Measurements from ENCODE around the gene CYP1A2. TPM values are rescaled to one million over a fixed set of nuclear protein-coding genes. Genes with fewer than 3 reads are reported as not detected.

CYP1A2 gene
- total RNA-seq, 2 experiments from 2014 or later: not detected

DNA sequence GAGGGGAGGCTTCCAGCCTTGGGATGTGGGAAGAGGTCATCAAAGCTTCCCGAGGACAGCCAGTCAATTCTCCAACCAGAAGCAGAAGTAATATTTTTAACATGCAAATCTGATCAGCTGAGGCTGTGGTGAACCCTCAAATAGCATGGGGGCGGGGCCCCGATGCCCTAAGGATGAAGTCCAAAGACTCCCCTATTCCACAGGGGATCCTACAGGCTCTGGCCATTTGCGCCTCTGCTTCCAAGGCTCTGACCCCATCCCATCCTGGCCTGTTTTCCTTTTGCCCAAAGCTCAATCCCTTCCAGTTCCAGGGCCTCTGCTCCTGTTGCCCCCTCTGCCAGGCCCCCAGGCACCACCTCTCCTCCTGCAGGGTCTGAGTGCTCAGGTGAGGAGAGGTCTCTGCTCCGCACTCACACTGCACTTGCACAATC, 26.5 kb downstream of the CYP1A2 start:
- Histone ChIP-seq H3K9me3 (ENCODE audit: control insufficient read depth in 1 of 2, insufficient read depth in 1 of 2, low read length in 2 of 2) (no peaks in the 10 kb centered on the region), H3K4me3 (ENCODE audit: low read length) (no peak overlapping the region), H3K27me3 (ENCODE audit: control insufficient read depth in 1 of 2, insufficient read depth in 2 of 2, low read length in 2 of 2) (no peaks in the 10 kb centered on the region), H3K36me3 (ENCODE audit: insufficient read depth, low read length) (no peaks in the 10 kb centered on the region), H3K4me1 (ENCODE audit: insufficient read depth, low read length) (peaks cover 88% of the 10 kb centered on the region), H3K27ac (ENCODE audit: low read depth in 1 of 2, low read length in 2 of 2) (no peak overlapping the region)
- Mint-ChIP-seq H3K4me1 (ENCODE audit: low read depth) (peaks cover 80% of the 10 kb centered on the region), H3K36me3 (ENCODE audit: low read depth) (no peaks in the 10 kb centered on the region), H3K9me3 (no peaks in the 10 kb centered on the region), H3K27me3 (no peaks in the 10 kb centered on the region), H3K4me3 (peak overlapping the region; percentile 25), H3K27ac (peak overlapping the region; percentile 94)
- no peak for TF ChIP-seq CTCF (IDR thresholded peaks at IDR 0.05)
- intact Hi-C loops (cut with DNase I, micrococcal nuclease): no loop called here
- CTCF ChIA-PET: interaction anchor here (2.5 to 9.3 kb wide), 2 partner anchors 19 to 68 kb away, joined by 6 to 353 read pairs; partner anchors contain the start of gene ULK3
- POLR2A ChIA-PET: interaction anchor here (22.7 kb wide), 1 partner anchor 20 kb away, joined by 925 read pairs; the partner anchor contains the start of gene CSK
- no peak for DNase-seq
- no peak for ATAC-seq (ENCODE audit: poor library complexity)

DNA sequence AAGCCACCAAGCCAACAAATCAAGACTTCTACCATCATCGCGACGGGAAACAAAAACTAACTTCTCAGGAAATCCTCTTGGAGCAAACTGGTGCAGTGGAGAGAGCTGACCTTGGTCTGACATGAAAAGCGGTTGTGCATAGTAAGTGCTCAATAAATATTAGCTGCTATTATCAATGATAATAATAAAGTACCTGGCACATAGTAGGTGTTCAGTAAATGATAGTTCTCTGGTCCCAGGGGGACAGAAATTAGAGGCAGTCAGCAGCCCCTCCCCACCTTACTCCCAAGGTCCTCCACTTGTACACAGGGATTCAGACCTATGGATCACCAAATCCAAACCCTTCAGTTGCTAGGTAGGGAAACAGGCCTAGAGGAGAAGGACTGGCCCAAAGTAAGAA, 27.2 kb downstream of the CYP1A2 start:
- H3K9me3 Mint-ChIP-seq: no peaks in the 10 kb centered on the region
- CTCF ChIA-PET: interaction anchor here (2.5 to 9.3 kb wide), 3 partner anchors 12 to 67 kb away, joined by 6 to 353 read pairs (median 64); partner anchors contain the start of gene ULK3
- no peaks in the 10 kb centered on the region for H3K27me3 Mint-ChIP-seq
- Histone ChIP-seq H3K9me3 (ENCODE audit: control insufficient read depth in 1 of 2, insufficient read depth in 1 of 2, low read length in 2 of 2) (no peaks in the 10 kb centered on the region), H3K27me3 (ENCODE audit: control insufficient read depth in 1 of 2, insufficient read depth in 2 of 2, low read length in 2 of 2) (no peaks in the 10 kb centered on the region), H3K27ac (ENCODE audit: low read depth in 1 of 2, low read length in 2 of 2) (peak overlapping the region in 1 of 2 donors; percentile 93), H3K4me3 (ENCODE audit: low read length) (no peak overlapping the region), H3K36me3 (ENCODE audit: insufficient read depth, low read length) (no peaks in the 10 kb centered on the region), H3K4me1 (ENCODE audit: insufficient read depth, low read length) (peaks cover 93% of the 10 kb centered on the region)
- intact Hi-C loops (cut with DNase I, micrococcal nuclease): no loop called here
- TF ChIP-seq CTCF (IDR thresholded peaks at IDR 0.05): no peak
- DNase-seq (no peak), ATAC-seq (ENCODE audit: poor library complexity) (no peak)
- no peak overlapping the region for H3K4me3 Mint-ChIP-seq
- no peaks in the 10 kb centered on the region for H3K36me3 Mint-ChIP-seq (ENCODE audit: low read depth)
- POLR2A ChIA-PET: interaction anchor here (22.7 kb wide), 1 partner anchor 20 kb away, joined by 925 read pairs; the partner anchor contains the start of gene CSK
- peaks cover 86% of the 10 kb centered on the region for H3K4me1 Mint-ChIP-seq (ENCODE audit: low read depth)
- peak overlapping the region; percentile 94 for H3K27ac Mint-ChIP-seq

DNA sequence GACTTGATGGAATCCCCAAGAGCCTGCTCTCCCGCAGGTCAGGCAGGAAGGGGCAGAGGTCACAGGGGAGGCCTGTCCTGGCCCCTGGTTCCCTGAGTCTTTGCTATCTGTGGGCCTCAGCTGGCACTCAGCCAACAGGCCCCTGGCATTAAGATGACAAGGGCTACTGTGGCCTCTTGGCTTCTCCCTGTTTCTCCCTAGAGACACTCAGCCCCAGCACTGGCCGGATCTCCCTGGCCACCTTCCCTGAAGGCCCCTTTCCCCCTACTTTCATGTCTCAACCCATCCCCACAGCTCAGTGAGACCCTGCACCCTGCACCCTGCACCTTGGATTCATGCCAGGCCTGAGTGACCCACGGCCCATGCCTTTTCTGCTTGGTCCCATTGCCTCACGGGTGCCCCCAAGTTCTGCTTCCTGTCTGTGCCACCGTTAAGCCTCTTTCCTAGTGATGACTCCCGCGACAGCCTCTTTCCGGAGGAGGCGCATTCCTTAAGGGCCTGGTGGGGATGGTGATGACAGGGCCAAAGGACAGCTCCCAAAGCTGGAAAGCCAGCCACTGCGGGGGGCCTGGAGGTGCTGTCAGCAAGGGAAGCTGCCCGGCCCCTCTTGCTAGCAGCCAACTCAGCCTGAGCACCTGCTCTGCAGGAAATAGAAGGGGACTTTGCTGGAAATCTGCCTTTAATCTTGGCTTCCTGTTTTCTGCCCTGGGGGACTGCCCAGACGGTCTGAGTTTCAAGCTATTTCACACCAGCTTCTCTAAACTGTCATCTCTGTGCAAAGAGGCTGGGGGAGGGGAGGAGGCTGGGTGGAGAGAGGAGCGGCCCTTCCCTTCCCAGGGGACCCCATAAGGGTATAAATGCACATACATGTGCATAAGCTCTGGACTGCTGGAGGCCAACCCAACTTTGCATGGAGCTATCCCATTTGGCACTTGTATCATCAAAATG, 28.4 kb downstream of the CYP1A2 start:
- Mint-ChIP-seq H3K9me3 (no peaks in the 10 kb centered on the region), H3K4me1 (ENCODE audit: low read depth) (peaks cover 84% of the 10 kb centered on the region)
- no peak for TF ChIP-seq CTCF (IDR thresholded peaks at IDR 0.05)

More for the DNA sequence above, 28.4 kb downstream of the CYP1A2 start:
- intact Hi-C loops (cut with DNase I, micrococcal nuclease): no loop called here
- H3K27me3 Mint-ChIP-seq: no peaks in the 10 kb centered on the region
- Histone ChIP-seq H3K36me3 (ENCODE audit: insufficient read depth, low read length) (no peaks in the 10 kb centered on the region), H3K27me3 (ENCODE audit: control insufficient read depth in 1 of 2, insufficient read depth in 2 of 2, low read length in 2 of 2) (no peaks in the 10 kb centered on the region), H3K4me1 (ENCODE audit: insufficient read depth, low read length) (peaks cover 89% of the 10 kb centered on the region), H3K9me3 (ENCODE audit: control insufficient read depth in 1 of 2, insufficient read depth in 1 of 2, low read length in 2 of 2) (no peaks in the 10 kb centered on the region), H3K27ac (ENCODE audit: low read depth in 1 of 2, low read length in 2 of 2) (peak overlapping the region; percentile 81 to 93), H3K4me3 (ENCODE audit: low read length) (peak overlapping the region; percentile 19)
- peaks cover 4% of the 10 kb centered on the region for H3K36me3 Mint-ChIP-seq (ENCODE audit: low read depth)
- DNase-seq (peak in 10 of 14 experiments; percentile 44 to 91 (median 64)), ATAC-seq (ENCODE audit: poor library complexity) (peak; percentile 39)
- H3K4me3 Mint-ChIP-seq: peak overlapping the region; percentile 89
- POLR2A ChIA-PET: interaction anchor here (0.8 to 22.7 kb wide), 16 partner anchors 9 to 851 kb away, joined by 3 to 925 read pairs (median 4); partner anchors contain the start of genes CLK3, COX5A, CSK and CYP1A1
- H3K27ac Mint-ChIP-seq: peak overlapping the region; percentile 94
- CTCF ChIA-PET: interaction anchor here (0.9 to 9.5 kb wide), 6 partner anchors 8 to 156 kb away, joined by 3 to 231 read pairs (median 22); partner anchors contain the start of gene ULK3

Measured in CD4-positive, alpha-beta T cell (primary cell).